ENCODE measurements around the gene MCUB. TPM values are rescaled to one million over a fixed set of nuclear protein-coding genes. Genes with fewer than 3 reads are reported as not detected.

MCUB gene
- polyA plus RNA-seq, 1 donor from 2014 or later, result 3.9 TPM

- no peak overlapping the region for H3K27ac ChIP-seq (ENCODE audit: low read length)
- no peaks in the 10 kb centered on the region for H3K9me2 ChIP-seq (ENCODE audit: insufficient read depth, low read length)
- no peaks in the 10 kb centered on the region for H3K27me3 ChIP-seq (ENCODE audit: insufficient read depth, low read depth, low read length)
- no peaks in the 10 kb centered on the region for H3K36me3 ChIP-seq (ENCODE audit: insufficient read depth, low read length)
- no peaks in the 10 kb centered on the region for H4K20me1 ChIP-seq (ENCODE audit: insufficient read depth)
- no peaks in the 10 kb centered on the region for H3K9me3 ChIP-seq (ENCODE audit: low read length)
- no peak overlapping the region for H3K9ac ChIP-seq (ENCODE audit: low read length)
- H3K79me2 ChIP-seq (replicated peaks; ENCODE audit: insufficient read depth, low read length), result no peaks in the 10 kb centered on the region
- H3K4me2 ChIP-seq (ENCODE audit: low read length), result no peak overlapping the region
- H3K4me3 ChIP-seq (ENCODE audit: low read length), result no peak overlapping the region
- H2AFZ ChIP-seq (ENCODE audit: low read depth, low read length), result no peak overlapping the region
- TF ChIP-seq SMC3 (conservative IDR thresholded peaks at IDR 0.05; ENCODE audit: poor library complexity), result no peak
- TF ChIP-seq, protein P1, sequence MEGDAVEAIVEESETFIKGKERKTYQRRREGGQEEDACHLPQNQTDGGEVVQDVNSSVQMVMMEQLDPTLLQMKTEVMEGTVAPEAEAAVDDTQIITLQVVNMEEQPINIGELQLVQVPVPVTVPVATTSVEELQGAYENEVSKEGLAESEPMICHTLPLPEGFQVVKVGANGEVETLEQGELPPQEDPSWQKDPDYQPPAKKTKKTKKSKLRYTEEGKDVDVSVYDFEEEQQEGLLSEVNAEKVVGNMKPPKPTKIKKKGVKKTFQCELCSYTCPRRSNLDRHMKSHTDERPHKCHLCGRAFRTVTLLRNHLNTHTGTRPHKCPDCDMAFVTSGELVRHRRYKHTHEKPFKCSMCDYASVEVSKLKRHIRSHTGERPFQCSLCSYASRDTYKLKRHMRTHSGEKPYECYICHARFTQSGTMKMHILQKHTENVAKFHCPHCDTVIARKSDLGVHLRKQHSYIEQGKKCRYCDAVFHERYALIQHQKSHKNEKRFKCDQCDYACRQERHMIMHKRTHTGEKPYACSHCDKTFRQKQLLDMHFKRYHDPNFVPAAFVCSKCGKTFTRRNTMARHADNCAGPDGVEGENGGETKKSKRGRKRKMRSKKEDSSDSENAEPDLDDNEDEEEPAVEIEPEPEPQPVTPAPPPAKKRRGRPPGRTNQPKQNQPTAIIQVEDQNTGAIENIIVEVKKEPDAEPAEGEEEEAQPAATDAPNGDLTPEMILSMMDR (IDR thresholded peaks at IDR 0.05; ENCODE audit: poor library complexity, severe bottlenecking), result no peak
- no peak for TF ChIP-seq EP300 (conservative IDR thresholded peaks at IDR 0.05; ENCODE audit: poor library complexity, severe bottlenecking)
- no peak for TF ChIP-seq MXI1 (conservative IDR thresholded peaks at IDR 0.05; ENCODE audit: poor library complexity, severe bottlenecking)
- TF ChIP-seq EZH2 (IDR thresholded peaks at IDR 0.05; ENCODE audit: borderline replicate concordance, insufficient read depth, low read length, poor library complexity, severe bottlenecking), result no peak
- TF ChIP-seq TAF1 (IDR thresholded peaks at IDR 0.05; ENCODE audit: low read depth), result no peak
- TF ChIP-seq REST (IDR thresholded peaks at IDR 0.05; ENCODE audit: borderline replicate concordance), result no peak
- TF ChIP-seq RAD21 (conservative IDR thresholded peaks at IDR 0.05), result no peak
- no peak for TF ChIP-seq POLR2AphosphoS5 (IDR thresholded peaks at IDR 0.05)
- H3F3A ChIP-seq (ENCODE audit: insufficient read depth, low read length, poor library complexity, severe bottlenecking), result no peaks in the 10 kb centered on the region
These were observed 112.3 kb downstream of the MCUB start for GRCh38 chr4:109672169-109672930.

DNA sequence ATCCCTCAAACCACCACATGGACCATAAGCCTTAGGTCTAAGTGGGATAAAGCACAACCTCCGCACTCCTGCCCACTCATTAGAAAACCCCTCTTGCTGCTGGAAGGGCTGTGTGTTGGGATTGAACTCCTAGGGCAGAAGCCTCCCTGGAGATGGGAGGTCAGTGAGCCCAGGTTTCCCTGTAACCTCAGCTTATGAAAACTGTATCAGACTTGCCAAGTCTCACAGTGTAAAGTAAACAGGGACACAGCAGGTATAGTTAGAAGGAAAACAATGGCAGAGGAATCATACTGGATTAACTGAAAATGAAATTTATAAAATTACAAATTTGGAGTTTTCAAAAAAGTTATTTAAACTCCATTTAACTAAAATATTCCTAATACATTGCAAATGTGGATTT, 113.3 kb downstream of the MCUB start:
- H4K20me1 ChIP-seq (ENCODE audit: insufficient read depth), result no peaks in the 10 kb centered on the region
- H2AFZ ChIP-seq (ENCODE audit: low read depth, low read length), result no peak overlapping the region
- no peak overlapping the region for H3K27ac ChIP-seq (ENCODE audit: low read length)
- no peaks in the 10 kb centered on the region for H3K27me3 ChIP-seq (ENCODE audit: insufficient read depth, low read depth, low read length)
- H3K4me2 ChIP-seq (ENCODE audit: low read length), result no peak overlapping the region
- H3K9me2 ChIP-seq (ENCODE audit: insufficient read depth, low read length), result no peaks in the 10 kb centered on the region
- no peaks in the 10 kb centered on the region for H3K36me3 ChIP-seq (ENCODE audit: insufficient read depth, low read length)
- no peaks in the 10 kb centered on the region for H3K79me2 ChIP-seq (replicated peaks; ENCODE audit: insufficient read depth, low read length)
- H3K9ac ChIP-seq (ENCODE audit: low read length), result no peak overlapping the region
- TF ChIP-seq TAF1 (IDR thresholded peaks at IDR 0.05; ENCODE audit: low read depth), result no peak
- no peak for TF ChIP-seq SMC3 (conservative IDR thresholded peaks at IDR 0.05; ENCODE audit: poor library complexity)
- TF ChIP-seq EP300 (conservative IDR thresholded peaks at IDR 0.05; ENCODE audit: poor library complexity, severe bottlenecking), result no peak
- TF ChIP-seq EZH2 (IDR thresholded peaks at IDR 0.05; ENCODE audit: borderline replicate concordance, insufficient read depth, low read length, poor library complexity, severe bottlenecking), result no peak
- TF ChIP-seq, protein P1 (IDR thresholded peaks at IDR 0.05; ENCODE audit: poor library complexity, severe bottlenecking), result no peak
- no peak for TF ChIP-seq RAD21 (conservative IDR thresholded peaks at IDR 0.05)
- TF ChIP-seq REST (IDR thresholded peaks at IDR 0.05; ENCODE audit: borderline replicate concordance), result no peak
- no peak for TF ChIP-seq MXI1 (conservative IDR thresholded peaks at IDR 0.05; ENCODE audit: poor library complexity, severe bottlenecking)
- no peak for TF ChIP-seq POLR2AphosphoS5 (IDR thresholded peaks at IDR 0.05)
- no peak overlapping the region for H3K4me3 ChIP-seq (ENCODE audit: low read length)
- no peaks in the 10 kb centered on the region for H3K9me3 ChIP-seq (ENCODE audit: low read length)
- no peaks in the 10 kb centered on the region for H3F3A ChIP-seq (ENCODE audit: insufficient read depth, low read length, poor library complexity, severe bottlenecking)

All from neural cell (in vitro differentiated cells).